ENCODE results near the gene PNLIP.

PNLIP gene

GRCh38 chr10:116574797-116575196, 29.1 kb downstream of the PNLIP start:
- DNase-seq (ENCODE audit: low read depth, low spot score): no peak

- no peak for DNase-seq (ENCODE audit: low read depth, low spot score)
Measured at GRCh38 chr10:116587878-116588591, 42.3 kb downstream of the PNLIP start.

- no peak for DNase-seq (ENCODE audit: low read depth, low spot score)
Measured at GRCh38 chr10:116588995-116589394, 43.3 kb downstream of the PNLIP start.

- DNase-seq (ENCODE audit: low read depth, low spot score): no peak
Measured at GRCh38 chr10:116589926-116590325, 44.2 kb downstream of the PNLIP start.

- DNase-seq (ENCODE audit: low read depth, low spot score): no peak
Measured at GRCh38 chr10:116590590-116591444, 45.1 kb downstream of the PNLIP start, which contains the start of gene PNLIPRP1. Gene PNLIPRP1 (plus strand): TSS chr10:116590959. CDS start chr10:116591130, 171 bp downstream.

GRCh38 chr10:116593139-116593740, 47.5 kb downstream of the PNLIP start:
- DNase-seq (ENCODE audit: low read depth, low spot score): no peak

- no peak for DNase-seq (ENCODE audit: low read depth, low spot score)
Measured at GRCh38 chr10:116594525-116595035, 48.8 kb downstream of the PNLIP start.

- no peak for DNase-seq (ENCODE audit: low read depth, low spot score)
Measured at GRCh38 chr10:116596062-116596461, 50.3 kb downstream of the PNLIP start.

- DNase-seq (ENCODE audit: low read depth, low spot score): no peak
Measured at GRCh38 chr10:116597543-116597942, 51.8 kb downstream of the PNLIP start.

GRCh38 chr10:116598329-116598728, 52.6 kb downstream of the PNLIP start:
- no peak for DNase-seq (ENCODE audit: low read depth, low spot score)

GRCh38 chr10:116599991-116600390, 54.3 kb downstream of the PNLIP start:
- no peak for DNase-seq (ENCODE audit: low read depth, low spot score)

- no peak for DNase-seq (ENCODE audit: low read depth, low spot score)
Measured at GRCh38 chr10:116602648-116603400, 57.1 kb downstream of the PNLIP start.

GRCh38 chr10:116606061-116606483, 60.3 kb downstream of the PNLIP start:
- no peak for DNase-seq (ENCODE audit: low read depth, low spot score)

GRCh38 chr10:116607336-116607735, 61.6 kb downstream of the PNLIP start:
- DNase-seq (ENCODE audit: low read depth, low spot score): no peak

- no peak for DNase-seq (ENCODE audit: low read depth, low spot score)
Measured at GRCh38 chr10:116608686-116609594, 63.2 kb downstream of the PNLIP start.

- DNase-seq (ENCODE audit: low read depth, low spot score): no peak
Measured at GRCh38 chr10:116610443-116611152, 64.9 kb downstream of the PNLIP start.

GRCh38 chr10:116611153-116611545, 65.4 kb downstream of the PNLIP start:
- DNase-seq (ENCODE audit: low read depth, low spot score): no peak

GRCh38 chr10:116612107-116612769, 66.5 kb downstream of the PNLIP start:
- no peak for DNase-seq (ENCODE audit: low read depth, low spot score)

GRCh38 chr10:116613471-116613870, 67.7 kb downstream of the PNLIP start:
- no peak for DNase-seq (ENCODE audit: low read depth, low spot score)

All from activated naive CD8-positive, alpha-beta T cell treated with anti-CD3 and anti-CD28 coated beads, Interleukin-2, amount 50 U/mL, for 16 hours (primary cell).